HG02610 (cell line): ENCODE data around the gene PER1.
A peak's percentile ranks its signal among the peaks of the same experiment; 100 is the strongest.
"Not testable (repeated sequence)": the region's sequence is repeated elsewhere in the genome, so short reads cannot be mapped to it uniquely, and the experiment has no call there.

Source experiments
- ATAC-seq: cut with Tn5 transposase; IDR thresholded peaks from one replicate; pipeline ENCODE4 v1.9.1; 2021; ENCODE audit warnings: mild to moderate bottlenecking, moderate library complexity; ENCODE audit not compliant: unreplicated experiment

The PER1 gene

GRCh38 chr17:8173056-8173870 lies 21.1 kb upstream of the PER1 start:
- ATAC-seq: peak; percentile 69

GRCh38 chr17:8170186-8170585 lies 18.0 kb upstream of the PER1 start:
- not testable (repeated sequence) for ATAC-seq

DNA sequence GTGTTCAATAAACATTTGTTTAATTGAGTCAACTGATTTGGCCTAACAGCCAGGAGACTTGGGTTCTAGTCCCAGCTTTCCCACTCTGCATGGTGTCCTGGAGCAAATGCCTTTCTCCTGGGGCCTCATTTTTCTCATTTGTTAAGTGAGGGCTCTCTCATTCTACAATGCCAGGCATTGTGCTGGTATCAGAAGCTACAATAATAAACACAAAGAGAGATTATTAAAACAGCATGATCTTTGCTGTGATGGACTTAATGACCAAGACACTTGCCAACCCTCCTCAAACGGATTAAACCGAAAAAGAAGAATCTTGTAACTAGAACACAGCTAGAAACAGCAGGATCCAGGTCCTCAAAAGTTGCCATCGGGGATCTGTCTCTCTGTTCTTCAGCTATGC lies 15.3 kb upstream of the PER1 start:
- no peak for ATAC-seq

GRCh38 chr17:8166731-8167130 lies 14.5 kb upstream of the PER1 start:
- no peak for ATAC-seq

DNA sequence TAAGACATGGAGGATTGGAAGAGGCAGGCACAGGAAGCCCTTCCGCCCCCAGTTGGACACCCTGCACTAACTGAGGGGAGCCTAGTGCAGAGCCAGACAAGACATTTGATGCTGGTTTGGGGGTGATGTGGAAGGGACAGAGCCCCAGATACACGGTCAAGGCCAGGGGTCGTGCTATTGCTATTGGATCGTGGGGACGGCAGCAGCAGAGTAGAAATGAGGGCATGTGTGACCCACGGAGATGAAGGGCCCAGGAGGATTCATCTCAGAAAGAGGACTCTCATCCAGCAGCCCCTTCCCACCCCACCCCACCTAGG lies 12.6 kb upstream of the PER1 start:
- ATAC-seq: no peak

GRCh38 chr17:8163978-8164814 lies 12.0 kb upstream of the PER1 start:
- ATAC-seq: no peak

DNA sequence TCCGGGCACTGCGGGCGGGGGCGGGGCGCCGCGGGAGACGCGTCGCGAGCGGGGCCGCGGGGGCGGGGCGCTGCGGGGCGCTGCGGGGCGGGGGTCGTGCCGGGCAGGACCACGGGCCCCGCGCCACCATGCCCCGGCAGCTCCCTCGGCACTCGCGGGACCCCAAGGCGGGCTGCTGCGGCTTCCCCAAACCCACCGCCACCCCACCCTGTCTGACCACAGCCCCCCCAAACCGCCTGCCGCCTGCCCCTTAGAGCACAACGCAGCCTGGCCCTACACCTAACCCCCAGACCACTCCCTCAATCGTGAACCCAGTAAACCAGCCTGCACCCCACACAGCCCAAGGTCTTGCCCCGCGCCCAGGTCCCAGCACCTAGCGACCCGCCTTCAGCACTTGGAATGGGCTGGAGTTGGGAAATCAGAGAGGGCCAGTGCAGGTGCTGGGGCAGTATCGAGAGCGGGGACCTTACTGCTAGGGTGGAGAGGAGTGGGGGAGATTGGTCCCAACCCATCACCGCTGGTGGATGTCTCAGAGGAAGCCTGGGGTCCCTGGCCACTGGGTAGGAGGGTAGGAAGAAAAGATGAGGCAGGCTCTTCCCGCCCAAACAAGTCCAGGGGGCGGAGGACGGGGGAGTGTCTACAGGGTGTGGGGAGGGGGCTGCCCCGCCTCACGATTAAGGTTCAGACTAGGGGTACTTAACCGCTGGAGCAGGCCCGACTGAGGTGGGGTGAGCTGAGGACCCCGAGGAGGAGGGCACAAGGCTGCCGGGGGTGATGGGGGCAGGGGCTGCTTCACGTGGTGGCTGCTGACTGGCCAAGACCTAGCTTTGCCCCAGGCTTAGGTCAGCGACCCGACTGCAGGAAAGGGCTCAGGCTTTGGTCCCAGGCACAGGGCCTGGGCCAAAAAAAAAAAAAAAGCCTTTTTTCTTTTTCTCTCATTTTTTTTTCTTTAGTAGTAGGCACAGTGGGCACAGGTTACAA lies 11.1 kb upstream of the PER1 start:
- no peak for ATAC-seq

DNA sequence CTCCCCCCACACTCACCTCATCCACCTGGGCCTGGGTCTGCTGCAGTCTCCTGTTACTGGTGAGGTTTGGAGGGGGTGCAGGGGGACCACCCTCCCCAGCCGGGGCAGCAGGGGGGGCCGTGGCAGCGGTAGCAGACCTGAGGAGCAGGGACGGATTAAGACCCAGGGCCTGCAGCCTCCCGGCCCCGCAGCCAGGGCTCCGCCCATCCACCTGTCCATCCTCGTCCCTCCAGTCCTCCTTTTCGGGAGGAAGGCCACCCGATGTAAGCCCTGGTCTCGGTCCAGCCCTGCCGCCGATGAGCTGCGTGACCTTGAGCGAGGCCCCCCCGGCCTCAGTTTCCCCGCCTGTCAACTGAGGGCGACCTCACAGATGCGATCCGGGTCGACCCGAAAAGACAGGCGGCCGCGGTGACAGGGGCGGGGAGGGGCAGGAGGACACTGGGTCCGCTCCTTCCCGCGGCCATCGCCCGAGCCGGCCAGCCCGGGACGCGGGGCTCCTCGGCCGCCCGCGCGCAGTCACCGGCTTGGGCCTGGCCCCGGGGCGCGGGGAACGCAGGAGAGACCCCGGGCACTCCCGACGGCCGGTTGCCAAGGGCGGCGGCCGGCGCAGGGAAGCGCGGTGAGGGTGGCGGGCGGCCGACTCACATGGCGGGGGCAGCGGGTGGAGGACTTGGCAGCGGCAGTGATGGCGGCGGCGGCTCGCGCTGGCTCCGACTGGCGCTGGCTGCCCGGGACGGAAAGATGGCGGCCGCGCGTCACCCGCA lies 10.2 kb upstream of the PER1 start, which contains the start of gene VAMP2:
Gene VAMP2 (minus strand): TSS at position 716 of the 764 bp plus-strand sequence. CDS start 69 bp downstream, at position 647.
- ATAC-seq: no peak

DNA sequence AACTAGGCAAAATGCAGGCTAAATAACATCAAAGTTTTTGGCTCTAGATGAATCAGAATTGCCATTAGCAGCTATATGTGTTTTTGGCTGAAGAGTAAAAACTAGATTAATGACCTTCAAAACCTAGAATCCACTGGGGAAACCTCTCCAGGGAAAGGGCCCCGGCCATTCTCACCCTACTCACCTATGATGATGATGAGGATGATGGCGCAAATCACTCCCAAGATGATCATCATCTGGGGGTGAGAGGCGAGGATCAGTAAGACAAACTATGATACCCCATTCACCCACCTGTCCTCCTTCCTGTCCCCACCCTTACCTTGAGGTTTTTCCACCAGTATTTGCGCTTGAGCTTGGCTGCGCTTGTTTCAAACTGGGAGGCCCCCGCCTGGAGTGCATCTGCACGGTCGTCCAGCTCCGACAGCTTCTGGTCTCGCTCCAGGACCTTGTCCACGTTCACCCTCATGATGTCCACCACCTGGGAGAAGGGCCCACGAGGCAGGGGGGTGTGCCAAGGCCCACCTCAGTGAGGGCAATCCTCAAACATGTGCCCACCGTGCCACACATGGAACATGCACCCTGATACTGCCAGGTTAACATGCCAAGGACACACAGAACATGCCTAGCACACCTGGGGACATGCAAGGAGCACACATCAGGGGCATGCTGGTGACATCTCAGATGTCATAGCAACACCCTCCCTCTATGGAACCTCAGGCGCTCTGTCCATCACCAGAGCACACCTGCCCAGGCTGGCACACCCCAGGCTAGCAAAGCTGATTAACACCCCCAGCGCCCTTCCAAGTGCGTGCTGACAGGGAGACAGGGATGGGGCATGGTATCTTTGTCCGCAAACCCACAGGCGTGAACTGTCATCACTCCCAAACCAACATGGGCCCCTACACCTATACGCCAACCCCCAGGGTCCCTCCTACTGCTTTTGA lies 9.4 kb upstream of the PER1 start:
- no peak for ATAC-seq

DNA sequence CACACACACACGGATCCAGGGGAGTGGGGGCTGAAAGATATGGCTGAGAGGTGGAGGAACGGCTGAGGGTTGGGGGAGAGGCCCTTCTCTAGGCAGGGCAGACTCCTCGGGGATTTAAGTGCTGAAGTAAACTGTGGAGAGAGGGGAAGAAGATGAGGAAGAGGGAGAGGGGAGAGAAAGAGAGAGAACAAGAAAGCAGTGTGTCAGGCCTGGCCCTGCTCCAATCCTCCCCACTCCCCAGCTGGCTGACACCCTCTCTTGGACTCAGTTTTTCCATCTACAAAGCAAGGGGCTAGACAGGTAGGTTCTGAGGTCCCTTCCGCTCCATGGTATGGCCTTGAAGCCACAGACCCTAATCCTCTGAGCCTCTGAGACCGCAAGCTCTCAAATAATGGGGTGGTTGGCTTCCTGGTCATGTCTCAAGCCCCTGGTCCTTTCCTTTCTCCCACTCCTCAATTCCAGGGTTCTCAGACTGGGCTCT lies 8.6 kb upstream of the PER1 start:
- ATAC-seq: no peak

- ATAC-seq: no peak
Observed at GRCh38 chr17:8160224-8160577, 8.0 kb upstream of the PER1 start.

- ATAC-seq: no peak
Observed at GRCh38 chr17:8159459-8160223, 7.4 kb upstream of the PER1 start.

GRCh38 chr17:8159032-8159400 lies 6.8 kb upstream of the PER1 start:
- ATAC-seq: no peak

DNA sequence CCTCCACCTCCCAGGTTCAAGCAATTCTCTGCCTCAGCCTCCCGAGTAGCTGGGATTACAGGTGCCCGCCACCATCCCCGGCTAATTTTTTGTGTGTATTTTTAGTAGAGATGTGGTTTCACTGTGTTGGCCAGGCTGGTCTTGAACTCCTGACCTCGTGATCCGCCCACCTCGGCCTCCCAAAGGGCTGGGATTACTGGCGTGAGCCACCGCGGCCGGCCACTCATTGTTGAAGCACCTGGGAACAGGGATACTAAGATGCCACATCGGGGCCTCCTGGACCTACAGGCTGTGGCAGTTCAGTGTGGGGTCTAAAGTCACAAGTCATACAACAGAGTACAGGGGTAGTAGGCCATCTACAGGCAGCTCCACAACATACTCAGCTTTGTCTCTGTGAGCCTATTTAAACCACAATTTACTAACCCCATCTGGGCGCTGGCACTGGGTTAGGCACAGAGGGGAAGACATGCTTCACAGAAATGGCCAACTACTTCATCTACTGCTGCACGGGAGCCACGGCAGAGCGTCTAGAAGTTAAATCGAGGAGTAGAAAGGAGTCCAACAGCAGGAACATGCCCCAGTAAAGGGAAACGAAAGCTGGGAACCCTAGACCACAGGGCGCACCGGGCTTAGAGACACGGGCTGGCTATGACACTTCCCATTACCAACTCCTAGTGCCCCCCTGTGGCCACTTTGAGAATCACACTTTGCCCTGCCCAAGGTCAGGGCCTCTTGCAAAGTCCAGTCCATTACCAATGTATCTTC lies 6.2 kb upstream of the PER1 start:
- ATAC-seq: no peak

DNA sequence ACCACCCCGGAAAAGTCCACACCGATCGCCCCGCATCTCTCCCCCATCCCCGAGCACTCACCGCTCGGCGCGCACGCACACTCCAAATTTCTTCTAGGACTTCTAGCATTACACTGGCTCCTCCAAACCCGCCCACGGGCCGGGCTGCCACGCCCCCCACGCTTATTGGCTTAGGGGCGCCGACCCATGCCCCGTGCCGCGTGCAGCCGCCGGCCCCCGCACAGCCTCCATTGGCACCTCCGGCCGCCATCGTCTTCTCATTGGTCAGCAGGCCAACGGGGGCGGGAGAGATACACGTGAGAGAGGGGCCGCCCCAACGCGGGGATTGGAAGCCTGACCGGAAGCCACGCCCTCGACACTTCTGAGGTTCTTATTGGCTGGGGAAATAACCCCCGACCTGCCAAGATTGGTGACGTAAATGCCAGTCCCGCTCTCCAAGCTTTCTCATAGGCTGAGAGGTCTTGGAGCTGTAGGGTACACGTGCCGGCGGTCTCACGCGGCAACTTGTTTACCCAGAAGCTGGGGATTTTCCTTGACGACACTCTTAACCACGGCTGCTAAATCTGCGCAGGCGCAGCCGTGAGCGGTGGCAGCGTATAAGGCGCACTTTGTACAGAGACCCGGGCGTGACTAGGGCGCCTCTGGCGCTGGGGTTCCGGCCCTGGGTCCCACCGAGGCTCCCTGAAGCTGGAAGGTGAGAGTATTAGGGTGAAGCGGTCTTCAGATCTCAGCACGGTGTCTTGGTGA lies 4.2 kb upstream of the PER1 start:
- ATAC-seq: peak; percentile 69

- no peak for ATAC-seq
Observed at GRCh38 chr17:8155996-8156245, 3.7 kb upstream of the PER1 start.
